NCI-H2196 (cell line): ENCODE results near the gene EVC.

ENCODE experiments used
- DNase-seq: peaks from one replicate; lab custom pipeline; 2025; ENCODE audit not compliant: unreplicated experiment; lab: John Stamatoyannopoulos, UW

The EVC gene

DNA sequence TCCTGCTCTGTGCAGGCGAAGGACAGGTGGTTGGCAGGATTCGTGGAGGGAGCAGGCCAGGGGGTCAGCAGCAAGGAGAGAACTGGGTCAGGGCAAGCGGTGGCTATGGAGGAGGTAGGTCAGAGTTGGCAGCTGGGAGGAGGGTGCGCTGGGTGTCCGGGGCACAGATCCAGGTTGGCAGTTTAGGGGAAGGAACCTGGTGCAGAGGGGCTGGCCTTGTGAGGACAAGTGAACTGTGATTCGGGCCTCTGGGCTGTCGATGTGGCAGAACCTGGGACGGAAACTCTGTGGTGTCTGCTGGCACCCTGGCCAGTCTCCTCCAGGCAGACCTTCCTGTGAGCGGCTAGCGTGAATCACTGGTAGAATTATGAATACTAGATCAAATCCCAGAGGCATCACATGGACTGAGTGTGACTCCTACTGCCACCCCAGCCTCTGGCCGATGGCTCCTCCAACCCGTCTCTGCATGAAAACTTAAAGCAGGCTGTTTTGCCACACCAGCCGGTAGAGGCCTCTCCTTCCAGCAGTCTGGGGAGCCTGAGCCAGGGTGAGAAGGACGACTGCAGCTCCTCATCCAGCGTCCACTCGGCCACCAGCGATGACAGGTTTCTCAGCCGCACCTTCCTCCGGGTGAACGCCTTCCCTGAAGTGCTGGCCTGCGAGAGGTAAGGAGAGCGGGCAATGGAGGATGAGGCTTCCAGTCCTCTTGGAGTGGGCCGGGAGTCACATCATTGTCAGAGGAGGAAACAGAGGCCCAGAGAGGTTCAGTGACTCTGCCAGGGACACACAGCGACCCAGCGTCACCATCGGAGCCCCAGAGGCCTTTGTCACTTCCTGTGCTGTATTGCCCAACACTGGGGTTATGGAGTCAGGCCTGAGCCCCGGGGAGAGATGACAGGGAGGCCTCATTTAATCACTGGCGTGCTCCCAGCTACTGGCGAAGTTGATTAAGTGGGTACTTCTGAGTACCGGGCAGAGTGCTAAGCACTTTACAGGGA is 20.3 kb downstream of the EVC start:
- DNase-seq: no peak

DNA sequence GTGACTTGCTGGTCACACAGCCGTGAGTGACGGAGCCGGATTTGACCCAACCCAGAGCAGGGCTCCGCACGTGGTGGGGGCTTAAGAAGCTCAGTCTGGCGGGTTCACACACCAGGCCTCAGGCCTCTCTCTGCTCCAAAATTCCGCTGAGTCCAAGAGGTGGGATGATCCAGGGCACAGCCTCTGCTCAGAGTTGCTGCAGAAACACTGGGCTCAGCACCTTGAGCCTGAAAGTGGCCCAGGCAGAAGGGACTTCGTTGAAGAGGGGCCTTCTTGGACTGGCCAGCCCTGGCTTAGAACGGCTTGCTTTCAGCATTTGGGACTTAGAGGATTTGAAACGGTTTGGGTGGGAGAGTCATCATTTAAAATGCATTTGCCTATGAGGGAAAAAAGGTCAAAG is 21.2 kb downstream of the EVC start:
- no peak for DNase-seq

DNA sequence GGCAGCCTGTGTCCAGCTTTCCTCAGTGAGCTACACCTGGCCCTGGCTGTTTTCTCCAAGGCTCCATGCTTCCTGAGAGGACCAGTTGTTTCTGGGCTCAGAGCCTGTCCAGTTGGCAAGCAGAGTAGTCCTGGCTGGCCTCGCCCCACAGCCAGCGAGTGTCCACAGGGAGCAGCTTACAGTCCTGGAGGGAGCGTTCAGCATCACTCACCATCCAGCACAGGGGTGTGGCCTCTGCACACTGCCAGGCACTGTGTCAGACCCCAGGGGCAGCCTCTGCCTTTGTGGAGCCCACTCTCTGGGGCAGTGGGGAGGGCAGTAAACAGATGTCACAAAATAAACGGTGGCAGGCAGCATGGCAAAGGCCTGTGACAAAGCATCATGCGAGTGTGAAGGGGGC is 23.9 kb downstream of the EVC start:
- DNase-seq: no peak

DNA sequence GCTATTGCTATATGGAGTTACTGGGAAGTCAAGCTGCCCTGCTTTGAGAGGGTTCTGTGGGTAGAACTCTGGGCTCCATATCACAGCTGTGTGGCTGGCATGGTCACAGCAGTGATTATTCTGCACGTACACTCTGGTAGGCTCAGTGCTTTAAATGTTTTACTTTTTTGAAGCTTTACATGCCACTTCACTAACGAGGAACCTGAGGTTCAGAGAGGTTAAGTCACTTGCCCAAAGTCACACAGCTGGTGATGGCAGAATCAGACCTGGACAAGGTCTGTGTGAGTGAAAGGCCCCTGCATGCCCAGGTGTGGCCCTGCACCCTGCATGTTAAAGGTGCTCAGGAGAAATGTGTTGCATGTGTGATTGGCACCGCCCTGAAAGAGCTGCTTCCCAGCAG is 24.5 kb downstream of the EVC start:
- DNase-seq: no peak

DNA sequence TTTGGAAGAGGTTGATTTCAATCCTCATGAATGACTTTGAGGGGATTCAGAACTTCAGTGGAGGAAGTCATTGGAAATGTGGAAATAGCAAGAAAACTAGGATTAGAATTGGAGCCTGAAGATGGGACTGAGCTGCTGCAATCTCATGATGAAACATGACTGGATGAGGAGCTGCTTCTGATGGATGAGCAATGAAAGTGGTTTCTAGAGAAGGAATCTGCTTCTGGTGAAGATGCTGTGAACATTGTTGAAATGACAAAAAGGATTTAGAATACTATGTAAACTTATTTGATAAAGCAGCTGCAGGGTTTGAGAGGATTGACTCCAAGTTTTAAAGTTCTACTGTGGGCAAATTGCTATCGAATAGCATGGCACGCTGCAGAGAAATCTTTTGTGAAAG is 27.1 kb downstream of the EVC start:
- DNase-seq: no peak

DNA sequence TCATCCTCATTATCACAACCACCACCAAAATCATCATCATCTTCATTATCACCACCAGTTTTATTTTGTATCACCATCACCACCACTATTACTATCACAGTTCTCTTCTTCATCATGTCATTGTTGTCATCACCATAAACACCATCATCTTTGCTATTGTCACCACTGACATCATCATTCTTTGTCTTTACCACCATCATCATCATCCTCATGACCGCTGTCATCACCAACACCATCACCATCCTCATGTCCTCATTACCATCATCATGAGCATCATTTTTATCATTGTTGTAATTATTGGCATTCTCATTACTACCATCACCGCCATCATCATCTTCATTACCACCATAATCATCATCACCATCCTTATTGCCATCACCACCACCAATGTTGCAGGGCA is 31.4 kb downstream of the EVC start:
- no peak for DNase-seq

DNA sequence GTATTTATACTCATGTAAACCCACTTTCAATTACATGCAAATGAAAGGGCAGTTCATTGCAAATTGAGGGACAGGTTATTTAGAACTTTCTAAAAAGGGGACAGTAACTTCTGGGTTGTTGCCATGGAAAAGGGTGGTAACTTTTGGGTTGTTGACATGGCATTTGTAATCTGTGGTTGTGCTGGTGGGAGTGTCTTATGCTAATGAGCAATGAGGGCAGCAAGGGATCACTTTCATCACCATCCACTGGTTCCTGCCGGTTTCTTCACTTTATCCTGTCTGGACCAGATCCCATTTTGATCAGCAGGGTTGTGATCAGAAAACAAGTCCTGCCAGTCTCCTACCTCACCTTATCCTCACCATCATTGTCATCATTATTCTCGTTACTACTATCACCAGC is 32.0 kb downstream of the EVC start:
- no peak for DNase-seq

DNA sequence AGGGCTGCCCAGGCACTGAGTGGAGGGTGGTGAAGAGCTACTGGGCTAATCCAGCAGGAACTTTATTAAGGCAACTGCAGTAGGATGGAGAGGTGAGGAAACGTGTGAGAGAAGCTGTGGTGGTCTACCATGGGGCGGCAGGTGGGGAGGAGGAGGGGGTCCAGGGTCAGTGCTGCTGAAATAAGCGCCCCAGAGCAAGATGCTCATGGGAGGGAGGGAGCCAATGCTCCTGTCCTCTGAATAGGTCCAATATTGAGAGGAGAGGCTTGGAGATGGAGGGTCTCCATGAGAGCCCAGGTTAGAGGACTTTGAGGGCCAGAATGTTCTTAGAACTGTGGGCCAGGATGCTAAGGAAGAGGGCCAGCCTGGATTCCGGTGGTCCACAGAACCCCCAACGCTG is 35.2 kb downstream of the EVC start:
- DNase-seq: no peak

DNA sequence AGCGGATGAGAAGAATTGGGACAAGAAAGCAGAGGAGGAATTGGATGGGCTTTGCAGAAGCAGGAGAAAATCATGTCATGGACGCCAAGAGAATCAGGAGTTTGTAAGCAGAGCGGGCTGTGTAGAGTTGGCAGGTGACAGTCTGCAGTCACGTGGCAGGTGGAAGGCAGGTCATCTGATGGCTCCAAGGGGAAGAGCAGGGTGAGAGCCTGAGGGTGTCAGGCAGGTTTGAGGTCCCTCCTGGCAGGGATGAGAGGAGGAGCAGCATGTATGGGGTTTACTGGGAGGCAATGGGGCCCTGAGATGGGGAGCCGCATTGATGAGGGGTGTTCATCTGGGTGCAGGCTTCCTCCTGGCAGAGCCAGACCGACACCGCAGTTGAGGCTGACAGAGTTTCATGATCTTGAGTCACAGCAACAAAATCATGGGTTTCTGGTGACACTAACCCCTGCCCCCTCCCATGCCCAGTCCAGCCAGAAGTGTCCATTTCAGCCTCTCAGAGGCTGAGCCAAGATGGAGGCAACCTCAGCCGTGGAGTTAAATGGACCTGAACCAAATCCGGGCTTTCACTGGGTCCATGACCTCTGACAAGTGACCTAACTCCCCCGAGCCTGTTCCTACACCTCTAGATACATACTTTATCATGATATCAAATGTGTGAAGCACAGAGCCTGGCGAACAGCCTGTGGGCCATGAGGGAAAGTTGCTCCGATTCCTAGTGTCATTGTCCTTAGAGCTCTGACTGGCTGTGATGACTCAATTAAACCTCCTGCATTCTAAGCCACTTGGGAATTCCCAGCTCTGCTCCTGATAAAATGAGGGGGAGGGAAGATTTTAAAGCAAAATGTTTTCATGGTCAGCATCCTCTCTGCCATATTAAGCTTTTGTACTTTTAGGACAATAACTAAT is 36.1 kb downstream of the EVC start:
- DNase-seq: no peak

DNA sequence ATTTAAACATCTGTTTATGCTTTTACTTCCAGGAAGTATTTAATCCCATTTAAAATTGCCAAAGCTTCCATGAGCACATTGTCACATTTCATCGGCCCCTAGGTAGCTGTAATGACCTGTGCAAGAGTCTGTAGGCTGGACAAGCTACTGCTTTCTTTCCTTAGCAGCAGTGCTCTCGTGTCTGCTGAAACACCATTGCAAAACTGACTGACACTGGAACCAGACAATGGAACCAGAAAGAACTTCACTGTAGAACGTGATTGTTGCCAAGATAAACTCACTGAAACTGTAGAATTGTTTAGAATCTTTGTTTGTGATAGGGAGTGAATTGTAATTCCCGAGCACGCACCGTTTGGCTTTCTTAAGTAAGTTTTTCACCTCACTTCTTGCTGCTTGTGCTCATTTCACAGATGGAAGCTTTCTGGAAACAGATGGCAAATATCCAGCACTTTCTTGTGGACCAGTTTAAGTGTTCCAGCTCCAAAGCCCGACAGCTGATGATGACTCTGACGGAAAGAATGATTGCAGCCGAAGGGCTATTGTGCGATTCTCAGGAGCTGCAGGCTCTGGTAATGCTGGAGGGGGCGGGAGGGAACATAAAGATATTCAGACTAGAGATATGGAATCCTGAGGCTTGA is 36.9 kb downstream of the EVC start:
- no peak for DNase-seq

DNA sequence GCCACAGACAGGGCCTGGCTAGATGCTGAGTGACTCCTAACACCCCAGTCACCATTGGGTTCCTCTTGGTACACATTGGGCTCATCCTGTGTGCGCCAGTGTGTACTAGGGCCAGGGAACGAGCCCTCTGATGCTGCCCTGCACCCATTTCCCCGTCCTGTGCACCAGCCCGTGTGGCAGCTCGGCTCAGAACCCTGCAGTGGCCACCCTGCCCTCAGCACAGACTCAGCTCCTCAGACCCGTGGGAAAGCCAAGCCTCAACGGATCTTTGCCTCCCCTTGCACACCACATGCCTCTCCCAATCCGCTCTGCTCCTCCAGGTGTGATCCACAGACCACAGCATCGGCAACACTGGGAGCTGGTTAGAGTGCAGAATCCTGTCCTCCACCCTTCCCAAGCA is 38.6 kb downstream of the EVC start:
- no peak for DNase-seq

DNA sequence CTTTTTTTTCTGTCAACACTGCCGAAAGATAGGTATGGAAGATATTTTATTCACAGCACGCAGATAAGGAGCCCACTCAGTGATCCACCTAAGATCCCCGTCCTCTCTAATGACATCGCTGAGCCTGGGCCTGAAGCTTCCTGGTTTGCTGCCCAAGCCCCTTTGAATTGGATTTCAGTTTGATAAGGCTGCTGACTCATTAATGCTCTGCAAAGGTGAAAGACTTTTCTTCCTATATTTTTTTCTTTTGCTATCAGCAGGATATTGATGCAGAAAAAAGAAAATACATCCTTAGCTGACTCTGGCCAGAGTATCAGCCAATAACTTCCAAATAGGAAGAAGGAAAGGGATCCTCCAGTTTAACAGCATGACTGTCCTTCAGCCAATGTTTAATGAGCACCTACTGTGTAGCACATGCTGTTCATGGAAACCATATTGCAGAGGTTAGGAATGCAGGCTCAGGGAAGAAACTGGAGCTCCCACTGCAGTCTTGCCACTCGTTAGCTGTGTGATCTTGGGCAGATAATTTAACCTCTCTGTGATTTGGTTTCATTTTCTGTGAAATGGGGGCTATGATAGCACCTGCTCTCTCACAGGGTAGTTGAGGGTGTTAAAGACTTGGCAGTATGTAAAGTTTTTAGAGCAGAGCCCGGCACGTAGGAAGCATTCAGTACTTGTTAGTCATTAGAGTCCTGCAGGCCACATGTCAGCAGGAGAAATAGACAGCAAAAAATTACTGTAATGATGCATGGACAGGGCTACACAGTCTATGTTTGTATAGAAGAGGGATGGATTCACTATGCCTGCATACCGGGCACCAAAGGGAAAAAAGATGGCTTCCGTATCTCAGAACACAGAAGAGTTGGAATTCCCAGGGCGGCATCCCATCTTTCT is 39.3 kb downstream of the EVC start:
- no peak for DNase-seq

DNA sequence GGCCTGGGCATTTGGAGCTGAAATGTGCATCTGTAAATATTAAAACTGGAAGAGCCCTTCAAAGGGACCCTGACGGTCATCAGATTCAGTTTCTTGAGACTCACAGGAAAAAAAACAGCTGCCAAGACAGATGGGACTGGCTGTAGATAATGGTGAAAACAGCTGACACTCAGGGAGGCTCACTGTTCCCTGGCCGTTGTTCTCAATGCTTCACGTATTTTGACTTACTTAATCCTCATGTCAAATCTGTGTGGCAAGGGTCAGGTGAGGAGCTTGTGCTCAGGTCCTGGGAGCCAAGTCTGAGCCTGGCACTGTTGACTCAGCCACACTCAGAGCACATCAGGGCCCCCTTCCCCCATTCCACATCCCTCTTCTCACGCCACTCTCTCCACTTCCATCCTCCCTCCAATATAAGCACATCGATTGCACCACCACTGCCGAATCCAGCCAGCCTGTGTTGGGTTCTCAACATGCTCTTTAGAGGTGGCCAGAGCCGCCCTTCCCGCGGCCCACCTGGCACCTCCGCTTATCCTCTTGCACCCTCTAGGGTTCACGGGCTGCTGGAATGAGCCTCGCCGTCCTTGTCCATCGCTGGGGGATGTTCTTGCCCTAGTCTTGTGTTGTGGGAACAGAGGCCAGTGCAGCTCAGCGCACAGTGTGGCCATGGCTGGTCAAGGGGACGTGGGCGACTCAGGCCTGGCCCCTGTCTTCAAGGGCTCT is 40.1 kb downstream of the EVC start:
- DNase-seq: no peak

DNA sequence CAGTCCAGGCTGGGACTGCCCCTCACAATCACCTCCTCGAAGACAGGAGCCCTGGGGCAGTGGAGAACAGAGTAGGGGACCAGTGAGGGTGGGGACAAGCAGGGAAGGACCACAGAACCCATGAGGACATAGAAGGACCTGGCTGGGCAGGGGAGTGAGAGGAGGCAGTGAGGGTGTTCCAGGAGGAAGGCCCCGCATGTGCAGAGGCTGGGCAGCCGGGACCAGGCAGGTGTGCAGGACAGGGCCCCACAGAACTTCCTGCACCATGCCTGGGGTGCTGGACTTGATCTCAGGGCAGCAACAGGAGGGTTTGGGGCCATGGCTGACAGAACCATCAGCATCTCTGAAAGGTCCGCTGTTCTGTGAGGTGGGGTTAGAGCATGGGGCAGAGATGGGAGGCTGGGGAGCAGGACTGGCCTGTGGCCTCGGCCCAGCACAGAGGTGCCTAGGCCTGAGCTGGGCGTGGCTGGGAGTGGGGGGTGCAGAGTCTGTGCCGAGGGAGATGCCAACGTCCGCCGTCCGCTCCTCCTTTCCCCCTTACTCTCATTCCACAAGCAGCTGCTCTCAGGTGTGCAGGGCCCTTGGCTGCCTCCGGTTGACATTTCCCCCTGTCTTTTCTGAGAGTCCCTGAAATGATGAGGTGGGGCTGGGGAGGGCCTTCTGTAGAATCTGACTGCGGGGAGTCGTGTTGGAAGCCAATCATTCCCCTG is 40.8 kb downstream of the EVC start:
- DNase-seq: no peak

DNA sequence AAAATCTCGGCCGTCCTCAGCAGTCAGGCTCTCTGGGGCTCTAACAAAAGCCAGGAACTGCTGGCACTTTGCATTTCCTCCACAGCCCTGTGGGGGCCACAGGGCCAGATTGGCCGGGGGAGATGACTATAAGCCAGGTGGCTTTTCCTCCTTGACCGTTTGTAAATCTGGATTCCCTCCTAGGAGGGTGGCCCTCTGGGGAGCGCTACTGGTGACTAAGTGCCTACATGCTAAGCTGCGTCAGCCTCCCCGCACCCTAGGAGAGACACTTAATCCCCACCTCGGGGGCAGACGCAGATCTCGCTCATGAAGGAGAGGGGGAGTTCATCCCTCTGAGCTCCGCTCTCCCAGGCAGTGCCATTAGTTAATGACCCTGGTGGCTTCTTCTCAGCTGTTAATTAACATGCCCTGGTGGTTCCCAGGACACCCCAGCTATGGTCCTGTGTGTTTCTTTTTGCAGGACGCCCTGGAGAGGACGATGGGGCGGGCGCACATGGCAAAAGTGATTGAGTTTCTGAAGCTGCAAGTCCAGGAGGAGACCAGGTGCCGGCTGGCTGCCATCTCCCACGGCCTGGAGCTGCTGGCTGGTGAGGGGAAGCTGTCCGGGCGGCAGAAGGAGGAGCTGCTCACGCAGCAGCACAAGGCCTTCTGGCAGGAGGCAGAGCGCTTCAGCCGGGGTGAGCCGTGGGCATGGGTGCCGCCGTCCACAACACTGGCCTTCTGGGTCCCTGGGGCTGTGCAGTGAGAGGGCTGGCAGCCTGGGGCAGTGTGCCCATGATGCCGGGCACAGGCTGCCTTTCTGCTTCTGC is 41.6 kb downstream of the EVC start:
- no peak for DNase-seq

DNA sequence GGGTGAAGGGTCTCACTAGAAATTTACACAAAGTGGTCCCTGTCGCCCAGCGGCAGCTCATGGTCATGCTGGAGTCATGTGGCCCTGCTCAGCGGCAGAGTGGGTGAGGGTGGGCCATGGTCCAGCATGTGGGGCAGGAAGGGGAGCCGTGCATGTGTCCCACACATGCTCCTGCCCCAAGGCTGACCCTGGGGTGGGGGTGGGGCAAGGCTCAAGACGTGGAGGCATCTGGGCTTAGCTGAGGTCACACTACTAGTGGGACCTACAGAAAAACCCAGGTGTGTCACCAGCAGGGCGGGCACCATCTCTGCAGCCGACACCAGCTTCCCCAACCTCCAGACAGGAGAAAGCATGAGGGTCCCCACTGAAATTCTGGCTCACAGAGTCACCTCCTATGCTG is 42.4 kb downstream of the EVC start:
- DNase-seq: no peak

DNA sequence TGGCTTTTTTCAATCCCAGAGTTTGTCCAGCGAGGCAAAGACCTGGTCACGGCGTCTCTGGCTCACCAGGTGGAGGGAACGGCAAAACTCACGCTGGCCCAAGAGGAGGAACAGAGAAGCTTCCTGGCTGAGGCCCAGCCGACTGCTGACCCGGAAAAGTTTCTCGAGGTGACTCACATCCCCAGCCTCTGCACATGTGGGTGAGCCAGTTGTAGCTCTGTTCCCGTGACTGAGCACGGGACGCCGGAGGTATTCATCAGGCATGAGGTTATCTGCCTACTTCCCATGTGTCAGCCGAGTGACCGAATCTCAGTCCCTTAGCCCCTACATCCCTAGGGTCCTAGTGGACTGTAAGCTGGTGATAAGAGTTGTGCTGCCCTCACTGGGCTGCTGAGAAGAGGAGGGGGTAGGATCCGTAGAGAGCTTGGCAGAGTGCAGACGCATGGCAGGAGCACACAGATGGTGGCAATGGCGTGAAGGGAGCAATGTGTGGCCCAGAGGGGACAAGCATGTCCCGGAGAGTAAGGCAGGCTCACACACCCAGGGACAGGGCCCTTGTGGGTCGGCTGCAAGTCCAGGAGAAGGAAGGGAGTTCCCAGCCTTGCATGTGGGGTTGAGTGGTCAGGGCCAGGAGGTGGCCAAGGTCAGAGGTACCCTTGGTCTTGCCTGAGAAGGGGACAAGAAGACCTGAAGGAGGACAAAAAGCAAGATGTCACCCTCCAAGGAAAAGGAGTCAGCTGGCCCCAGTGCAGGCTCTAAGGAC is 42.9 kb downstream of the EVC start:
- no peak for DNase-seq

DNA sequence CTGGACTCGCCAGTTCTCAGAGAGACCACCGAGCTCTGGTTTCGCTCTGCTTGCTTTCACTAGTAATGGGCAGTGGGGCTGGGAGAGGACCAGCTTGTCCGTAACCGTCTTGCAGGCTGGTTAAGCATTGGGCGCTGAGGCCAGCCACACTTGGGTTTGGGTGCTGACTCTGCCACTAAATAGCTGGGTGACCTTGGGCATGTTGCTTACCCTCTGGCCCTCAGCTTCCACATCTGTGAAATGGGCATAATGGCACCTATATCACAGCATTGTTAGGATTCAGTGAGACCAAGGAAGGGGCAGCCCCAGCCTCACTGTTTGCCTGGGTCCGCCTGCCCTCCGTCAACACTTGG is 43.5 kb downstream of the EVC start:
- no peak for DNase-seq
